GM10266 (cell line): ENCODE results near the gene EHMT1.
"Not testable (repeated sequence)": the region's sequence is repeated elsewhere in the genome, so short reads cannot be mapped to it uniquely, and the experiment has no call there.

ENCODE experiments used
- DNase-seq: peaks from one replicate; pipeline ENCODE4 v3.0.0; 2012; ENCODE audit errors: extremely low spot score
- TF ChIP-seq, protein P1 (sequence below): IDR thresholded peaks from 2 replicates; pipeline ENCODE4 v1.5.1; 2012; ENCODE audit warnings: mild to moderate bottlenecking, low read depth; ENCODE audit not compliant: control insufficient read depth, insufficient read depth; ENCODE audit errors: missing control alignments

Gene EHMT1

DNA sequence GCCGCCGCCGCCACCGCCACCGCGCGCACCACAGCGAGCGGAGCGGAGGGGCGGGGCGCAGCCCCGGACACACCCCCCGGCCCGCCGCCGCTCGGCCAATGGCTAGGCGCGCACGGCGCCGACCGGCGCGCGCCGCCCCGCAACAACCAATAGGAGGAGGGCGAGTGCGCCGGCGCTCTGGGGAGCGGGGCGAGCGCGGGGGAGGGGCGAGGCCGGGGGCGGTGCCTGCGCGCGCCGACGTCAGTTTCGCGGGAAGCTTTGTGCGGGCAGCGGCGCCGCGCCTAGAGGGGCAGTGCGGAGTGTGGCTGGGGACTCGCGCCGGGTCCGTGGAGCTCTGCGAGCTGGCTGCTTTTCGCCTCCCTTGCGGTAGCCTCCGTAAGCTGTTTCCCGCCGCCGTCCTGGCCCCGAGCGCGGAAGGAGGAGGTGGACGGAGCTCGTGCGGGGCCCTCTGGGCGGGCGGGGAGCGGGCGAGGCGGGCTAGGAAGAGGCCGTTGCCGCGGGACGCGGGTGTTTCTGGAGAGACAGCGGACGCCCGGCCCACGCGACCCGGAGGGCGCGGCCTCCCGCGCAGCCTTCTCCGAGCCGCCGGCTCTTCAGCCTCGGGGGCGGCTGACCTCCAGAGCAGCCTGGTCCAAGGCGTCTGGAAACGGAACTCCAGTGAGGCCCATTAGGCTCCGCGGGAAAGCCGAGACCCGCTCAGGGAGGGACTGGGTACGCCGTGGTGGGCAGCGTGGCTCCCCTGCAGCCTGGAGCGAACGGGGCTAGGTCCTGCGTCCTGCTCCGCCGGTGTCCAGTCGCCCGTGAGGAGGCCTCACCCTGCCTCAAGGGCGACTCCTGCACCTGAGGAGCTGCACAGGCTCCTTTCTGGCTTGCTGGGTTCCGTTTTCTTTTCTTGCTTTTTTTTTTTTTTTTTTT is 28.1 kb upstream of the EHMT1 start, which contains the start of gene ZMYND19:
Gene ZMYND19, minus strand, starts transcription at position 44 of the 915 bp plus-strand sequence. CDS start 249 bp downstream, outside the sequence.
- DNase-seq: peak; percentile 100
- TF ChIP-seq, protein P1, sequence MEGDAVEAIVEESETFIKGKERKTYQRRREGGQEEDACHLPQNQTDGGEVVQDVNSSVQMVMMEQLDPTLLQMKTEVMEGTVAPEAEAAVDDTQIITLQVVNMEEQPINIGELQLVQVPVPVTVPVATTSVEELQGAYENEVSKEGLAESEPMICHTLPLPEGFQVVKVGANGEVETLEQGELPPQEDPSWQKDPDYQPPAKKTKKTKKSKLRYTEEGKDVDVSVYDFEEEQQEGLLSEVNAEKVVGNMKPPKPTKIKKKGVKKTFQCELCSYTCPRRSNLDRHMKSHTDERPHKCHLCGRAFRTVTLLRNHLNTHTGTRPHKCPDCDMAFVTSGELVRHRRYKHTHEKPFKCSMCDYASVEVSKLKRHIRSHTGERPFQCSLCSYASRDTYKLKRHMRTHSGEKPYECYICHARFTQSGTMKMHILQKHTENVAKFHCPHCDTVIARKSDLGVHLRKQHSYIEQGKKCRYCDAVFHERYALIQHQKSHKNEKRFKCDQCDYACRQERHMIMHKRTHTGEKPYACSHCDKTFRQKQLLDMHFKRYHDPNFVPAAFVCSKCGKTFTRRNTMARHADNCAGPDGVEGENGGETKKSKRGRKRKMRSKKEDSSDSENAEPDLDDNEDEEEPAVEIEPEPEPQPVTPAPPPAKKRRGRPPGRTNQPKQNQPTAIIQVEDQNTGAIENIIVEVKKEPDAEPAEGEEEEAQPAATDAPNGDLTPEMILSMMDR: no peak

- TF ChIP-seq, protein P1: no peak
- no peak for DNase-seq
Observed at GRCh38 chr9:137592767-137593166, 26.0 kb upstream of the EHMT1 start.

DNA sequence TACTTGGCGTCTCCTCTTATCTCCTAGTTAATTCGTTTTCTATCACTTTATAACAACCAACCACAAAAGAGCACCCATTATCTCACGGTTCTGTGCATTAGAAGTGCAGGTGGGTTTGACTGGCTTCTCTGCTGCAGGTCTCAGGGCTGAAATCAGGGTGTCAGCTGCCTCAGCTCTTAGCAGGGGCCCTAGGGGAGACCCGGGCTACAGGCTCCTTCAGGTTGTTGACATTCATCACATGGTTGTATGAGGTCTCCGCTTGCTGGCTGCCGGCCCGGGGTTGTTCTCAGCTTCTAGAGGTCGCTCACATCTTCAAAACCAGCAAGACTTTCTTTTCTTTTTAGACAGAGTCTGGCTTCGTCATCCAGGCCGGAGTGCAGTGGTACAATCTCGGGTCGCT is 25.6 kb upstream of the EHMT1 start:
- TF ChIP-seq, protein P1: no peak
- DNase-seq: no peak

GRCh38 chr9:137596577-137596976 is 22.2 kb upstream of the EHMT1 start:
- DNase-seq: not testable (repeated sequence)

- no peak for DNase-seq
- TF ChIP-seq, protein P1: no peak
Observed at GRCh38 chr9:137598943-137599342, 19.9 kb upstream of the EHMT1 start.

GRCh38 chr9:137602661-137603060 is 16.1 kb upstream of the EHMT1 start:
- DNase-seq: no peak

DNA sequence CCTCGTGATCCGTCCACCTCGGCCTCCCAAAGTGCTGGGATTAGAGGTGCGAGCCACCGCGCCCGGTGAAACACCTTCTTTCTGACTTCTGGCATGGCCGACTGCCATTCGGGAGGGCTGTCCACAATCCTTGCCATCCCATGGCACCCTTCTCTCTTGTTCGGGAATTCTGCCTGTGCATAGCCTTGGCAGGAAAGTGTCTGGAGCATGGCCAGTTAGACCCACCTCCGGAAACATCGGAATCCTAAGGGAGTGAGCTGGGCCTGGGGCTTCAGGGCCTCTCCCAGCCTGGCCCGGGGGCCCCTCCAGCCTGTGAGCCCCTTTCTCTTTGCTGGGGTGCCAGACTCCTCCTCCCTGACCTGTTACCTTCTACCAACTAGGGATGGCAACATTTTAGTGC is 14.9 kb upstream of the EHMT1 start:
- DNase-seq: no peak
- TF ChIP-seq, protein P1: no peak

More at GRCh38 chr9:137602661-137603060, 16.1 kb upstream of the EHMT1 start:
- TF ChIP-seq, protein P1: no peak
